Stimulated activated CD8-positive, alpha-beta memory T cell treated with anti-CD3 and anti-CD28 coated beads, Interleukin-4, amount 100 ng/mL, for 4 hours (primary cell): ENCODE data around the gene MDGA2.
"Not testable (repeated sequence)": the region's sequence is repeated elsewhere in the genome, so short reads cannot be mapped to it uniquely, and the experiment has no call there.

Source experiments
- DNase-seq, 2 donors: peaks; one replicate each; pipeline ENCODE4 v3.0.0-alpha.2; 2020; ENCODE audit warnings: low read depth in 2 of 2, low spot score in 1 of 2

The MDGA2 gene

DNA sequence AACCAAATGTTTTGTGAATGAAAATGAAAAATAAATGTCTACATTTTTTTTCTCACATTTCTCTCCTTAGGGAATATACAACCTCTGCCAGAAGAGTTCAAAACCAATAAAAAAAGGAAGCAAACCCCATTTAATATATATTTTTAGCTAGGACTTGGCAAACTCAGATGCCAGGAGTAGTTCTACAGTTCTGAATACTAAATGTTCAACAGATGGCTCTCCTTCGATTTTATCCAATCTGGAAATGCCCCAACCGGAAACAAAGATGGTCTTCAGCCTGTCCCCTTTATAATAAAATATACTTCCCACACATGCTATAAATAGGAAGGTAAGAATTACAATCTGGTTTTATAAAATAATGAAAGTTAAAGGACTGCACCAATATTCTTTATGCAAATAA, 330.4 kb downstream of the MDGA2 start:
- DNase-seq: no peak

DNA sequence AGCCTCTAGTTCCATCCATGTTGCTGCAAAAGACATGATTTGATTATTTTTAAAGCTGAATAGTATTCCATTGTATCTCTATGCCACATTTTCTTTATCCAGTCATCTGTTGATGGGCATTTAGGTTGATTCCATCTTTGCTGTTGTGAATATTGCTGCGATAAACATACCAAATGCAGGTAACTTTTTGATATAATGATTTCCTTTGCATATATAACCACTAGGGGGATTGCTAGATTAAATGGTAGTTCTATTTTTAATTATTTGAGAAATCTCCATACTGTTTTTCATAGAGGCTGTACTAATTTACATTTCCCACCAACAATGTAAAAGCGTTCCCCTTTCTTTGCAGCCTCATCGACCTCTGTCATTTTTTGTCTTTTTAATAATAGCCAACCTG, 342.5 kb downstream of the MDGA2 start:
- DNase-seq: no peak

DNA sequence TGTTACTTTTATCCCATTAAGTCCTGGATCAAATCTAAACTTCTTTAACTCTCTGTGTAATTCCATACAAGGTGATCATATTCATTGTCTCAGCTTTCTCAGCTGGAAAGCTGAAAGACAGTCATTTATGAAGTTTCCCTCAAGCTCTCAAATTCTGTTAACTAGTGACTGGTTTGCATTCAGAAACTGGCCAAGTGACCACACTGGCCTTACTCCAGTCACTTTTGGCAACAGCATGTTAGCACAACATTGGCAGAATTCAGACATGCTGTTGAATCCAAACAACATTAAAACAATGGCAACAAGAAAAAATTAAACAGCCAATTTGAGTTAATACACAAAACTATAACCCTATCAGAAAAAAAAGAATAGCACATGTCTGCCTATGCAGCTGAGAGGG, 343.3 kb downstream of the MDGA2 start:
- DNase-seq: no peak

DNA sequence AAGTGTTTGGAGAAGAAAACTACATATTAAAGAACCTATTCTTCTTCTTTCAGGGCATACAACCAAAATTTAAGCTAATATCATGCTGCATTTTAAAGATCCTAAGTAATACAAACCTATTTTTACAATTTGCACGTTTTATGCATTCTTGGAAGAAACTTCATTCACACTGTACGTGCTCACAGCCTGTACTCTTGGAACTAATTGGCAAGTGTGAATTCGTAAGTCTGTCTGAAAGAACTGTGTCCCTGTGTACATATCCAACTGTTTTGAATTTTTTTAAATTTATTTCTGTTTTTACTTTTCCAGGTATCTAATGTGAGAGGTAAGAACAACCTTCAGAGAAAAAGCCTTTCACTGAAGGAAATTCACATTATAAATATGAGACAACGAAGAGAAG, 347.0 kb downstream of the MDGA2 start:
- no peak for DNase-seq

DNA sequence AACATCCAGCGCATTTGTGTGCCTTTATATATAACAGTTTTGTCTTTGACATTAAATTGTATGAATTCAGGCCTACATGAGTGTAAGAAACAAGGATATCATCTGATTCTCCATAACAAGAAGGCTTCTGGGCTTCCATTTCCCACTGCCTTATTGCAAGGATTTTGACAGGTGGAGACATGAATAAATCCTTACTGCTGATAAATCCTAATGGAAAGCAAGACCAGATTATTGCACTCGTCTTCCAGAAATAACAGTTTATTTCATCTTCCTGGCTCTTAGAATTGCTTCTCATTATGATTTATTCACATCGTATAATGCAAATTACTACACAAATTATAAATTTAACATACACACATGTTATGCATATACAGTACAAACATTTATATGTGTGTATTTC, 348.1 kb downstream of the MDGA2 start:
- no peak for DNase-seq

DNA sequence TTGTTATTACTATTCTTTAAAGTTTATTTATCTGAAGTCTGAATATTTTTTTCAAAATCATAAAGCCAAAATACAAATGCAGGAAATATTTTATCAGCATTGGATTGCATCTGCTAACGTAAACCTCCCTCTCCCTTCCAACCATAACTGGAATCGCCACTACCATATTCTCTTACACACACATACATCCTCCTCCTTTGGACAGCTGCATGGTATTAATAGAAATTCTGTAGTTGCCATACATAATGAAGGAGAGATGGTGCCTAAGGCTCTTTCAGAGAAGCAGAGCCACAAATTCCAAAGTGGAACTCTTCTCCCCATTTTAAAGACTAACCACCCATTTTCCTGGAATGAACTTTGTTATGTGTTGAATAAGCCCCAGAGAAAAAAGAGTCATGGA, 352.7 kb downstream of the MDGA2 start:
- DNase-seq: no peak

DNA sequence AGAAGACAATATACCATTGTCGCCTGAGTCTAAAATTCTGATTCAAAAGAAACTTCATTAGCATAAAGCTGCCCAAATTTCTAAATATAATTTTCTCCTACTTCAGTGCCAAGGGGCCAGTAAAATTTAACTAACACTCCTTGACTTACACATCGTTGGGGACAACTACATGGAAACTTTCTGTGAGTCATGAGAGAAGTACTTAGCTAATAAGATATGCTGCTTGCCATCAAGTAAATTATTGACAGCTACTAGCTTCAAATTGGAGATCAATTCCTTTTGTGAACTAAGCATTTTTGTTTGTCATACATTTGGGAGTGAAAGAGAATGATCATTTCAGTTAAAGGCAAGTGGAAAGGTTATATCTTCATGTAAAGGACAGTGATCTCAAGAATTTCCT, 373.3 kb downstream of the MDGA2 start:
- DNase-seq: no peak

DNA sequence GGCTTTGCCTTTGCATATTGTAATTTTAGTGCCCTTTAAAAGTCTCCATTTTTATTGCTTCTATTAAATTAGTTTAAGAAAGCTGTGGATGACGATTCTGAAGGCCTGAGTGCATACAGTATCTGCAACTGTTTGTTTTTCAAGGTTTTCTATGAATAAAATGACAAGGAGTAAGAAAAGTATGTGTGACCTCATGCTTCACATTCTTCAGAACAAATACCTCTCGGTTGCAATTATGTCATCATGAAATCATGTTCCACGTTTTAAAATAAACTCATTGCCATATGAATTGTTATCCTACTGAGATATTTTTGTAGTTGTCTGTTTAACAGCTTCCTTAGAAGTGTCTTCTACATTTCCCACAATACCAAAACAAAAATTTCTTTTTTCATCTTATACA, 374.6 kb downstream of the MDGA2 start:
- DNase-seq: no peak

DNA sequence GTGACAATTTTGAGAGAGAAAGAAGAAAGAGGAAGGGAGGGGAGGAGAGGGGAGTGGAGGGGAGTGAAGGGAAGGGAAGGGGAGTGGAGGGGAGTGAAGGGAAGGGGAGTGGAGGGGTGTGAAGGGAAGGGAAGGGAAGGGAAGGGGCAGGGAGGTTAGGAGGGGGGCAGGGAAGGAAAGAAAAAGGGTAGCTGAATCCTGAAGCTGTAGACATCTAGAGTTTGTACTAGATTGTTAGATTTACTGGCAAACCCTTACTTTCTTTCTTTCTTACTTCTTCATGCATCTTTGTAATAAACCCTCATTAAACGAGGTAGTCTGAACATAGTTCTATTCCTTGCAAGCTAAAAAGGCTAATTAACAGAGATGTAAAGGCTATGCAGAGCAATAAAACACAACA, 378.0 kb downstream of the MDGA2 start:
- no peak for DNase-seq

DNA sequence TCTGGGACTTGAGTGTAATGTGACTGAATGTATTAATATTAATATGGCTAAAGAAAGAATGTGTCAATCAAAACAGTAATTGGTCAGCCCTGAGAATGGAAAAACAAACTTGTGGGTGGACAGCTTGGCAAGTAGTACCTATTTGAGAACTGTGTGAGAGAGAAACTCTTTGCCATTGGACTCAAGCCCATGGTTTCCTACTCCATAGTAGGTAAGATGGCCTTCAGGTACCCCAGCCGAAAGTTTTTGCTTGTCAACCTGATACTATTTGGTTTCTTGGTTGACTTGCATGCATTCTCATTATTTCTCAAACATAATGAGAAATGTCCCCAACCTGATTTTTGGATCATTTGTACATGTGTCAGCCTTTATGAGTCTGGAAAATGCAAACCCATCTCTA, 391.1 kb downstream of the MDGA2 start:
- DNase-seq: no peak

DNA sequence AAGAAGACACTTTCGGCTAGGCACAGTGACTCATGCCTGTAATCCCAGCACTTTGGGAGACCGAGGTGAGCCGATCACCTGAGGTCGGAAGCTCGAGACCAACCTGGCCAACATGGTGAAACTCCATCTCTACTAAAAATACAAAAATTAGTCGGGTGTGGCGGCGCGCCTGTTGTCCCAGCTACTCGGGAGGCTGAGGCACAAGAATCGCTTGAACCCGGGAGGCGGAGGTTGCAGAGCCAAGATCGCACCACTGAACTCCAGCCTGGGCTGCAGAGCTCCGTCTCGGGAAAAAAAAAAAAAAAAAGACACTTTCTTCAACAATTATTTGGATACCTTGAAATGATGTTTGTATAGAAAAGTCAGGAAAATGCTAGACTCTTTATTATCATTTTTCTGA, 393.6 kb downstream of the MDGA2 start:
- not testable (repeated sequence) for DNase-seq

DNA sequence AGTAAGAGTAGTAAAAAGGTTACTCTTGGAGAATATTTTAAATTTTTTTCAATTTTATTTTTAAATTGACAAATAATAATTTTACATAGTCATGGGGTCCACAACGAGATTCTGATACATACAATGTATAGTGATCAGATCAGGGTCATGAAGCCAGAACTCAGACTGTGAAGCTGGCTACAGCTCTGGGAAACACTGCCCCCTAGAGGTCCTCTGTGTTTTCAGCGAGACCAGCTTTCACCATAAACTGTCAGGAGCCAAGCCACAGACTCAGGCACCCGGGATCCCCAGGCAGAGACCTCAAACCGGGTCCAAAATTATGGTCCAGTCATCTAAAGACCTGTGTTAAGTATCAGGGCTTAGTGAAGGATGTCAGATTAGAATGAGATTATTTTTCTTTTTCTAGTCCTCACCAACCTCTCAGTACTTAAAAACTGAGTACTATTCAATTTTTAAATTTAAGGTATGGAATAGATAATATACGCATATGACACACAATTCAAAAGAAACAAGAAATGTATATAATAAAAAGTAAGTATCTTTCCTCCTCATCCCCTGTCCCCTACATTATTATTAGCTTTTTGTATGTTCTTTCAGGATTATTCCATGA, 397.1 kb downstream of the MDGA2 start:
- no peak for DNase-seq

DNA sequence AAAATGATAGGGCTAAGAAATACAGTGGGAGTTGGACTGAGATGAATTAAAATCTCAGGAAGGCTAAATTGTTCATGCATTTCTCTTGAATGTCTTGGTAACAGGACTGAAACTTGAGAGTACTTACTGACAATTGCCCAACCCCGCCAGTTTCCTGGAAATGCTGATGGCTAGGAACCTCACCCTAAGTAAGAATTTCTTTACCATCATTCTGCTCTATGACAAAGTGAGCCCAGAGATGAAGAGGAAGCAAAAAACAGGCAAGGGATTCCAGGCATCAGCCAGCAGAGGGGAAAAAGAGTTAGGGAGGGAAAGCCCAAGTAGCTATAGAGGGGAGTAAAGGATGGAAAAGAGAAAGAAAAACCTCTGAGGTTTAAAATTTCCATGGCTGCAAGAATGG, 397.7 kb downstream of the MDGA2 start:
- DNase-seq: no peak

DNA sequence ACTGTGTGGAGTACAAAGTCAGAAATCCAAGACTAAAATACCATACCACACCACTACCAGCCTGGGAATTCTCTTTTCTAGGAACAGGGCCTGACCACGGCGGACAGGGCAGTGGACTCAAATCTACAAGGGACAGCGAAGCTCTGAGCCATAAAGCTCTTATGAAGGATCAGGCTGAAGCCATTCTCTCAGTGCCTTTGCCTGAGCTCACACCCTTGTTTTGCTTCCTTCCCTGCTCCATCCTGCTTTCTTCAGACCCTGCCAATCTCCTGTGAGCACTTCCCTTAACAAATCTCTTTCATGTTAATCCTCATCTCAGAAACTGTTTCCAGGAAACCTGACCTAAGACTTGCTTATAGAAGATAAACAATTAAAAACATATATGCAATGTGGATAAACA, 398.5 kb downstream of the MDGA2 start:
- no peak for DNase-seq

DNA sequence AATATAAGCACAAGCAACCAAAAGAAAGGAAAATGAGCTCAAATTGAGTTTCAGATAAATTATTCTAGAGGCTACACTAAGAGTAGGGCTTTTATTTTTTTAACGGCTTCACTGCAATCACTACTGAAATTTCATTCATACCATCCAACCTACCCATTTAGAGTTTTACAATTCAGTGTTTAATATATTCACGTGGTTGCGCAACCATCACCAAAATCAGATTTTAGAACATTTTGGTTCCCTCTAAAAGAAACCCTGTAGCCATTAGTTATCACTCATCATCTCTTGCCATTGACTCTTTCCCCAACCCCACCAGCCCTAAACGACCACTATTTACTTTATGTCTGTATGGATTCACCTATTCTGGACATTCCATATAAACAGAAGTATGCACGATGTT, 401.5 kb downstream of the MDGA2 start:
- DNase-seq: no peak

DNA sequence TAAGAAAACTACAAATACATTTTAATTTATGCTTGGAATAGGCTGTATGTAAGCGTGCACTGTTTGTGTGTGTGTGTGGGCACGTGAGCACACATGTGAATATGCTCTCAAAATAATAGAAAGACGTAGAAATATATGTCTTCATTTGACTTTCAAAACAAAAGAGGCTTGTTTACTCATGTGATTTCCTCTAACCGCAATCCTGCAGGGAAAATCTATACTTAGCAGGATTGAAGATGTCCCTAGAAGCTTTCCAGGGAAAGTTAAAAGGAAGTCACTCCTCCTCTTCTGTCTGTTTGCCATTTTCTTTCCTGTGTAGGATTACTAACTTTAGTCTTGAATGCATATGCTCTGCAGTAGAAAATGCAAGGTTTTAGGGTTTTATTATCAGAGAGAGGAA, 404.7 kb downstream of the MDGA2 start:
- no peak for DNase-seq

DNA sequence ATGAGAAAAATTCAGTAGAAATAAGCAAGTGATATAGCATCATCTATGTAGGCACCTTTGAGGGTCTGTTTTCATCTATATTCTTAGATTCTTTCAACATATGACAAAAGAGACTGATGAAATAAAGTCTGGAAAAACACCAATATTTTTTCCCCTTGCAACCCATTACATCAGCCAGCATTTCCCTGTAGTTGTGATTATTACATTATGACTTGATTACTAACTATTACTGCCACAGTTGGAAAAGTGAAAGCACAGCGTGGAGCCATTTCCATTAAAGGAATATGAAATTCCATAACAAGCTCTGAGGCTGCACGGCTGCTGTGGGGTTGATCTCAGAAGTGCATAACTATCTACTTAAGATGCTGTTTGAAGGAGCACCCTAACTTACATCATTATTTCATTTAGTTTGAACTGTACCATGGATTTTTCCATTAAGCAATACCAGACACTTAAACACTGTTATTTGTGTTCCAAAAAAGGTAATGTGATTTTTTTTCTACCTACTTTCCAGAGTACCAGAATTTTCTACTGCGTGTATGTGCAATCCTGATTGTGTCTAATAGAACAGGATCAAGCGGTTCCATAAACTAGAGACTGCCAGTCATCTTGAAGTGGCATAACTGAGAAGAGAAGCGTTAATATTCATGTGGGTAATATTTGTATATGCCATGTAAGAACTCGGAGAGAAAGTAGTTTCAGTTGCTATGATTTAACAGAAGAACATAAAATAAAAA, 405.5 kb downstream of the MDGA2 start:
- no peak for DNase-seq

DNA sequence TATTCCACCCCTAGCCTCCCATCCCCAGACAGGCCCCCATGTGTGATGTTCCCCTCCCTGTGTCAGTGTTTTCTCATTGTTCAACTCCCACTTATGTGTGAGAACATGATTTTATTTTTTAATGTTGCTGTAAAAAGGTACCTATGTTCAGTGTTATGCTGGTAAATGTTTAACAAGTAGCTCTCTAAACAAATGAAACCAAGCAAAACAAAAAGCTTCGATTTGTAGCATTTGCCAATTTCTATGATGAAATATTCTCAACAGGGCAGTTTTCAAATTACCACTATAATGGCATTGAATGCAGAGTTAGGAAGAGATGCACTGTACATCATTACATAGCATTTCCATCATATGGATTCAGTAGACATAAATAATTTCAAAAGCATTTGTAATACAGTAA, 410.6 kb downstream of the MDGA2 start:
- DNase-seq: no peak

DNA sequence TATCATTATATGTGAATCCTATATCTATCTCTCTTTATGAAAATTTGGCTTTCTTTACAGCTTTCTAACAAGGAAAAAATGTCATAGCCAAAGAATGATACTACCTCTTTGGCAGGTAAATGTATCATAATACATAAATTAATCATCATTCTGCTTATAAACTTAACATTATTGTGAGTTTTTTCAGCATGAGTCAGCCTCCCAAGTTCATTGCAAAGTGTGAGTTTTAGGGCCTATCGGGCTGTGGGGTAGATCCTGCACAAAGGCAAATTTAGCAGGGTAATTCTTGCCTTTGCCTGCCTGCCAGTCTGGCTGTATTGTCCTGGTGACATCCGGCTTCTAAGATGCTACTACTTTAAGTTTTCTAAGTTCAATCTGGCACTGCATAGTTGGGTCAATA, 412.6 kb downstream of the MDGA2 start:
- DNase-seq: no peak

DNA sequence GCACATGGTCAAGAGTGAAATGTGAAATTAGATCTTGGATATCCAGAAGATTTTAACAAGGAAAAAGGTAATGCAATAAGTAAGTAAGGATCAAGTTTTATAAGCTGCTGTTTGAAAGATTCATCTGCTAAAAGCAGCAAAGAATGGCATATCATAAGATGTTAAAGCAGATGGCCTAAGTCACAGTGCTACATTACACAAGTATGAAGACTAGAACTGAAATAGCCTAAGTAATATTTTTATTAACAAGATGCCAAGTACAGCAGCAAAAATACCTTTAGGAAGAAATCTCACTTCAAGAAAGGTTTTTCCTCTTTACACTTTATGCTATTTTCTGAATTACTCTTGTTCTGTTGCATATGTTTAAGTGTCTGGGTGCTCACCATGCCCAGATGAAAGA, 414.1 kb downstream of the MDGA2 start:
- DNase-seq: no peak

DNA sequence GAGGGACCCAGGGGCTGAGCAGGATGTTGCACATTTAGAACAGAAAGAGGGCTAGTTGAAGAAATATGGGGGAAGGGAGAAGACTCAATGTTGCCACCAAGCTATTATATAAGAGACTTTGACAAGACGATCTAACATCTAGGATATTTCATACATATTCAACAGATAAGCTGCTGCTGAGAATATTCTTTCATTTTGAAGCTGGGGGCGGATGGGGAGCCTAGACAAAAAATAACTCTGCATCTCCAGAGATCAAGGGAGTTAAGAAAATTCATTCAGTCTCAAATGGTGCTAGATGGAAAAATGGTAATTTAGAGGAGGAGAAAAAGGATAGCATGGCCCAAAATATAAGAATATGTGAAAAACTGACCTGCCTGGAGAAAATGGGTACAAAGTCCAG, 415.6 kb downstream of the MDGA2 start:
- no peak for DNase-seq

DNA sequence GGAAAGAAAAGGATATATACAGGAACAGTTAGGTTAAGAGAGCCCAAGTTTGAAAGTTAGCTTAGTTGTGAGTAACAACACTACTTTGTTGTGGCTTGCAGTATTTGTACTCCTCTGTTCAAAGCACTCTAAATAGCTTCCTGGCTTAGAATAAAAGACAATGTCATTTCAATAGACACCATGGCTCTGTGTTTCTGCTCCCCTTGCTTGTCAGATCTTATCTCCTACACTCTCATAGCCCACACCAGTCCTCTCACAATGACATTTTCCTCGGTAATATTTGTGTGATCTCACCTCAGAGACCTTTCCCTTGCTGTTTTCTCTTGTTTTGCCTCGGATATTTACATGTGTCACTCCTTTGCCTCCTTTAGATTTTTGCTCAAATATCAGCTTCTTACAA, 418.4 kb downstream of the MDGA2 start:
- no peak for DNase-seq

DNA sequence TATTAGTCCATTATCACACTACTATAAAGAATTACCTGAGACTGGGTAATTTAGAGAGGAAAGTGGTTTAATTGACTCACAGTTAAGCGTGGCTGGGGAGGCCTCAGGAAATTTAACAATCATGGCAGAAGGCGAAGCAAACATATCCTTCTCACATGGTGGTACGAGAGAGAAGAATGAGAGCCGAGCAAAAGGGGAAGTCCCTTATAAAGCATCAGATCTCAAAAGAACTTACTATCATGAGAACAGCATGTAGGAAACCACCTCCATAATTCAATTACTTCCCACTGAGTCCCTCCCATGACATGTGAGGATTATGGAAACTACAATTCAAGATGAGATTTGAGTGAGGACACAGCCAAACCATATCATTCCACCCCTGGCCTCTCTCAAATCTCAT, 422.6 kb downstream of the MDGA2 start:
- DNase-seq: no peak
